GM21515 (cell line): ENCODE data around the gene TLCD5.

Experiments used
- ATAC-seq: cut with Tn5 transposase; IDR thresholded peaks from one replicate; pipeline ENCODE4 v1.9.1; 2021; ENCODE audit not compliant: unreplicated experiment

The TLCD5 gene

GRCh38 chr11:120324932-120325810, at the start of gene TLCD5:
TSS of gene TLCD5 (plus strand) at chr11:120325299. CDS start at chr11:120327442, 2,143 bp downstream.
- ATAC-seq, result peak; percentile 52

GRCh38 chr11:120279502-120279901, 45.6 kb upstream of the TLCD5 start:
- ATAC-seq, result no peak

DNA sequence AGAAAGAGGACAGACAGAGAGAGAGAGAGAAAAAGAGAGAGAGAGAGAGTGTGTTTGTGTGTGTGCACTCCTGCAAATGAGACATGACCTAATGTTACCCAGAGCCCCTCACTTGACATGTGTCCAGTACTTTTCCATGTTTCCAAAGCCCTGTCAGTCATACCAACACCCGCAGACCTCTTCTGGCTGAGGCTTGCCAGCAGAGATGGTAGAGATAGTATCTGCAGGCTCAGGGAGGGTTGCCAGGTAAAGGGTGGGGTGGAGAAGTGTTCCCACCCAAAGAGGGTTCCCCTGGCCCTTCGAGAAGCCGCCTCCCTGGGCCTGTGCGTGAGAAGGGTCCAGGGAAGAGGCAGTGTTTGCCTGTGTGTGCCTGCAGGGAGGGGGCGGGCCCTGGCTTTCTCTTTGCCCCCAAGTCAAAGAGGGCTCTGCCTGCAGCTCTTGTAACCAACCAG, 44.5 kb upstream of the TLCD5 start:
- ATAC-seq, result no peak

- no peak for ATAC-seq
Measured at GRCh38 chr11:120281143-120281795, 43.8 kb upstream of the TLCD5 start.

GRCh38 chr11:120283124-120283523, 42.0 kb upstream of the TLCD5 start:
- no peak for ATAC-seq

- no peak for ATAC-seq
Measured at GRCh38 chr11:120284272-120284671, 40.8 kb upstream of the TLCD5 start.

DNA sequence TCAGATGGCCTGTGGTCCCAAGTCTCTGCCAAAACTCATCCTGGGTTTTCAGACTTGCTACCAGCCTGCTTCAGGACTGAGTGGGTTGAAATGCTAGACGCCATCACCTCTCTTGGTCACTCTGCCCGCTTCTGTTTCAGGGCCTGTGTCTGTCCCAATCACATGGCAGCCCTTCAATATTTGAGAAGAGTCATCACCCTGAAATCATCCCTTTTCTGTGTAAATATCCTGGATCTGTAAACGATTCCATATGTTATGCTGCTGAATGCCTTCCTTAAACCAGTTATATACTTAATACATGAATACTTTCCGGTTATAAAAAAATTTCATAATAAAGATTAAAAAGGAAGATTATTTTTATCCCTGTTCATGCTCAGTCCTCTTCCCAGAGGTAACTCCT, 39.8 kb upstream of the TLCD5 start:
- ATAC-seq, result no peak

DNA sequence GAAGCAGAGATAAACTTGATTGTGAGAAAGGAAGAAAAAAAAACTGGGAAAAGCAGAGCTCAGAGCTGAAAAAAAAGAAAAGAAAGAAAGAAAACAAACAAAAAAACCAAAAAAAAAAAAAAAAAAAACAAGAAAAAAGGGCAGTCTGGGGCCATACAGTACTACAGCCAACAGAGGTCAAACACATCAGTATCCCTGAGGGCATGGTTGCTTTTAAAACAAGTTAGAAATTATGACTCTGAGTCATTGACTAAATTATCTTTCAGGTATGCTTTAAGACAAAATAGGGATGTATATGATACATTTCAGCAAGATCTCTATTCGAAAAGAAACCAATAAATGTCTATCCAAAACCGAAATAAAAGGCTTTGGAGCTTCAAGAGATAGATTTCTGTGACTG, 37.1 kb upstream of the TLCD5 start:
- no peak for ATAC-seq

GRCh38 chr11:120289426-120289825, 35.7 kb upstream of the TLCD5 start:
- ATAC-seq, result no peak

- ATAC-seq, result no peak
Measured at GRCh38 chr11:120290956-120291355, 34.1 kb upstream of the TLCD5 start.

DNA sequence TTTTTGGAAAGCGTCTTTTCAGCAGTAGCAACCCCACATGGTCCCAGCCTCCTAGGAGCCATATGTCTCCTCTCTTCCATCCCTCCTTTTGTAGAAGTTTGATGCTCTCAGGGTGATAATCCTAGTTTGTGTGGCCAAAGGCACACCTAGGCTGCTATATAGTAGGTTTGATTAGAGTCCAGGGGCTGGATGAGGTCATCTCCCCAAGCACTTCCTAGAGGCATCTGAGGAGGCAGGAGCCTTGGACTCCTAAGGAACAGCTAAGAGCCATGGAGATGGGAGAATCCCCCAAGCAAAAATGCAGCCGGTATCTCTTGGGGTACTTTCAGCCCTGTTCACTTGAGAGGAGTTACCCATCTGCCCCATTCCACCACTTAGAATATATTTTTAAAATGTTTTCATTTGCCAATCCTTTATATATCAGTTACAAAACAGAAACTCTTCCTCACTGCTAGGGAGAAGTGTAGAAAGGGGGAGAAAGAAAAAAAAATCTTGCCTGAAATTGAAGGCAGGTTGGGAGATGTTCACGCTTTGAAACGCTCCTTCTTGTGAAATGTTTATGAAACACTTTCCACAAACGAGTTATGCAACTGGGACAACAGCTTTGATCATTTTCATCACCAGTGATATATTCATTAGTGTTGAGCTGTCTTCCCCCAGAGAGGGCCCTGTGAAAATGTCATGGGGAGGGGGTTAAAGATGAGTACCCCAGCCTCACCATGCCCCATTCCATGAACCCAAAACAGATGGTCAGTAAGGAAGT, 31.9 kb upstream of the TLCD5 start:
- no peak for ATAC-seq

DNA sequence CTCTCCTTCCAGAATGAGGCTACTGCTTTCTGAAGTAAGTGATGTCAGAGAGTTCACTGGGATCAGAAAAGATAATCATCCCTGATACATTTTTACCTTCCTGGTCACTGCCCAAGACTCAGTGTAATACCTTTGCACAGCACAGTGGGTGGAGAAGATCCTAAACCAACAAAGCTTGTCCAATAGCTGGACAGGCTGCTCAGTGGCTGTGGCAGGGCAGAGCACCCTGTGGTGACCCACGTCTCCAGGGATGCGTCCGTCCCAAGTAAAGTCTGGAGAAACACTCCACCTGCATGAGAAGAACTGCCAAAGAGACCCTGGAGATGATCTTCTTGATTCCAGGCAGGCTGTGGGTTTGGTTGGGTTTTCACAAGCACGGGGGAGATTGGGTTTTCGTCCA, 31.0 kb upstream of the TLCD5 start:
- ATAC-seq, result no peak

GRCh38 chr11:120295099-120295498, 30.0 kb upstream of the TLCD5 start:
- ATAC-seq, result no peak

- ATAC-seq, result no peak
Measured at GRCh38 chr11:120296554-120296953, 28.5 kb upstream of the TLCD5 start.

- ATAC-seq, result no peak
Measured at GRCh38 chr11:120298461-120298860, 26.6 kb upstream of the TLCD5 start.

- no peak for ATAC-seq
Measured at GRCh38 chr11:120302001-120302805, 22.9 kb upstream of the TLCD5 start.

DNA sequence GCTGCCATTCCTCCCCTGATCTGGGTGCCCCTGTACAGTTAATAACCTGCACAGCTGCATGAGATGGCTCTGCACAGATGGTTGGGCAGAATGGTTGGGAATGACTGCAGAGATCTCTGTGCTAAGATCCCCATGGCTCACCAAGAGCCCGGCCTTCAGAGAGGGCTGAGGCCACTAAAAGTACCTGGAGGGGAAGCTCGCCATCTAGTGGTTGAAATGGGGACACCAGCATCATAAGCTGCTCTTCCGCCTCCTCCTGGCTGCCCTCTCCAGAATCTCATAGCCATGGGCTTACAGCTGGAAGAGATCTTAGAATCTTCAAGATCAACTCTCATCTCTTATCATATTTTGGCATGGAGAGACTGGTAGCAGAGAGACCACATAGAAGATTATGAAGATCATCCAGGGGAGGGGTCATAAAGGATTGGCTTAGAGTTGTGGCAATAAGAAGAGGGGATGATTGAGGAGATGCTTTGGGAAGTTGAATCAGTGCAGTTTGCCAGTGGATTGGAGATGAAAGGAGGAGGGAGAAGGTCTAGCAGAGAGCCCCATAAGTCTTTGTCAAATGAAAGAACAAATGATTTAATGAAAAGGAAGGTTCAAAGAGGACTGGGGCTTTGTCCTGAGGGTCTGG, 22.0 kb upstream of the TLCD5 start:
- ATAC-seq, result no peak

- ATAC-seq, result no peak
Measured at GRCh38 chr11:120304526-120304925, 20.6 kb upstream of the TLCD5 start.

GRCh38 chr11:120305286-120305685, 19.8 kb upstream of the TLCD5 start:
- ATAC-seq, result no peak

DNA sequence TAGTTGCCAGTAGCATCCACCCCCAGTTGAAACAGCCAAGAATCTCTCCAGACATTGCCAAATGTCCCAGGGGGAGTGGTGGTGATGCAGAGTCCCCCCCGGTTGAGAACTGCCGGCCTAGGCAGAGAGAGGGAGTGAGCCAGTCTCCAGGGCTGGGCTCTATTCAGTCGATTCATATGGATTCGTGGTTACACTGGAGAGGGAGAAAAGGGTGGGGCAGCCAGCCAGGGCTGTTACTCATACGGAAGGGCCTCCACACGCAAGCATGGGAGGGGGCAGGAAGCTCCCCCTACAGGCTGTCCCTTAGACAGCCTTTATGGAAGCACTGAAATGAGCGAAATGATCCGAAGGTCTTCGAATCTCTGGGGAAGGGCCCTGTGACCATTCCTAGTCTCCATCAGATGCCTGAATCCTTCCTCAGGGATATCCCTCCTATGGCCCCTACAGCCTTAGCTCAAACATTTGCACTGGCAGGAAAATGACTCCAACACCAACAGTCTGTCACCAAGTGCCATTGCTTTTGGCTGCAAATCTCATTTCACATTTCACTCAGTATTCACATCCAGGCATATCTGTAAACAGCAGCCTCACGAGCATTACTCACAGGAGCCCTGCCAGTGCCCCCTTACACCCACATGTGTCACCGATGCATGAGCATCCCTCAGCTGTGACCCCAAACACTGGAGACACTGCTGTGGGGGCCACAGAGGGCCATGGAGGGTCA, 18.4 kb upstream of the TLCD5 start:
- no peak for ATAC-seq
